RPMI8226 (cell line): Measurements from ENCODE around the gene PPFIA1.

Experiments
- DNase-seq: peaks from one replicate; pipeline ENCODE4 v3.0.0-alpha.2; 2015

The PPFIA1 gene

GRCh38 chr11:70419307-70420007, 149.0 kb downstream of the PPFIA1 start:
- no peak for DNase-seq

GRCh38 chr11:70420008-70420464, 149.5 kb downstream of the PPFIA1 start:
- no peak for DNase-seq

GRCh38 chr11:70420496-70420895, 150.0 kb downstream of the PPFIA1 start:
- DNase-seq: no peak

GRCh38 chr11:70421123-70421522, 150.6 kb downstream of the PPFIA1 start:
- DNase-seq: no peak

GRCh38 chr11:70422692-70423522, 152.4 kb downstream of the PPFIA1 start:
- no peak for DNase-seq

GRCh38 chr11:70423523-70424505, 153.3 kb downstream of the PPFIA1 start:
- DNase-seq: no peak

- no peak for DNase-seq
Observed at GRCh38 chr11:70424765-70425344, 154.4 kb downstream of the PPFIA1 start.

- DNase-seq: no peak
Observed at GRCh38 chr11:70427436-70427835, 156.9 kb downstream of the PPFIA1 start.

GRCh38 chr11:70428701-70429427, 158.4 kb downstream of the PPFIA1 start:
- DNase-seq: no peak

- no peak for DNase-seq
Observed at GRCh38 chr11:70429428-70429705, 158.9 kb downstream of the PPFIA1 start.

GRCh38 chr11:70429724-70430521, 159.4 kb downstream of the PPFIA1 start:
- no peak for DNase-seq

- no peak for DNase-seq
Observed at GRCh38 chr11:70430671-70431574, 160.4 kb downstream of the PPFIA1 start.

- DNase-seq: no peak
Observed at GRCh38 chr11:70431611-70432010, 161.1 kb downstream of the PPFIA1 start.

GRCh38 chr11:70432065-70432464, 161.6 kb downstream of the PPFIA1 start:
- no peak for DNase-seq

- no peak for DNase-seq
Observed at GRCh38 chr11:70432580-70432979, 162.1 kb downstream of the PPFIA1 start.

GRCh38 chr11:70433038-70433437, 162.5 kb downstream of the PPFIA1 start:
- no peak for DNase-seq

- DNase-seq: no peak
Observed at GRCh38 chr11:70433526-70433925, 163.0 kb downstream of the PPFIA1 start.
